GM10266 (cell line): ENCODE measurements around the gene DAB1.

Source experiments
- DNase-seq: peaks from one replicate; pipeline ENCODE4 v3.0.0; 2012; ENCODE audit errors: extremely low spot score
- TF ChIP-seq, protein P1 (sequence below): IDR thresholded peaks from 2 replicates; pipeline ENCODE4 v1.5.1; 2012; ENCODE audit warnings: mild to moderate bottlenecking, low read depth; ENCODE audit not compliant: control insufficient read depth, insufficient read depth; ENCODE audit errors: missing control alignments

DAB1 gene

DNA sequence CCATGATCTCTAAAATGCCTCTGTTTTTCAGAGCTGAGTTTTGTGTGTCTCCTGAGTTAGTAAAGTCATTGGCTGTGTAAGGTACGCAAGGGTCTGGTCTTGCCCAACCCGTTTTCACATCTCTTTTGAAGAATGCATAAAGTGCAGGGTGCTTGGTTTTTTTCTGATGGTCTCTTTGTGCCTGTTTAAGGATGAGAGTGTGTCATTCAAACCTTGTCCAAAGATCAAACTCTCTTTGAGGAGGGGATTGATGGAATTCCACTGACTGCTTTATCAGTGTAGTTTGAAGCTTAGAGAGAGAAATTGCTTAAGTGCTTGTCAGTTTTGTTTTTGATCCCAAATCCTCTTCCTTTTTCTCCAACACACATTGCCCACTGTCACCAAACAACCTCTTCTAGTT lies 438.0 kb downstream of the DAB1 start:
- no peak for DNase-seq

DNA sequence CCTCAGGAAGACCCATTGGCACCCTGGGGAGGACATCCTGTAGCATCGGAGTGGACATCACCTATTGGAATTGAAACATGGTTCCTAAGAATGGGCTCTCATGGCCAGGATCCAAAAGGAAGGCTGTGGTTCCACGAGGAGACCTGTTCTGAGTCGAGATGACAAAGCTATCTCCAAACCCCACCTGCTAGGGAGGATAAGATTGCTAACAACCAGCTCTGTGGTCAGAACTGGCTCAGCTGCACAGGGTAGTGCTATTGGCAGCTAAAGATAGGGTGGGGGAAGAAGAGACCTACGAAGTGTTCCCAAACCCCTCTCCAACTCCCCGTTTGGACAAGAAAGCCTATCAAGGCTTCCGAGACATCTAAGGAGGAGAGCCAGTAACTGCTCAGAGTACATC lies 440.4 kb downstream of the DAB1 start:
- DNase-seq: no peak
- TF ChIP-seq, protein P1, sequence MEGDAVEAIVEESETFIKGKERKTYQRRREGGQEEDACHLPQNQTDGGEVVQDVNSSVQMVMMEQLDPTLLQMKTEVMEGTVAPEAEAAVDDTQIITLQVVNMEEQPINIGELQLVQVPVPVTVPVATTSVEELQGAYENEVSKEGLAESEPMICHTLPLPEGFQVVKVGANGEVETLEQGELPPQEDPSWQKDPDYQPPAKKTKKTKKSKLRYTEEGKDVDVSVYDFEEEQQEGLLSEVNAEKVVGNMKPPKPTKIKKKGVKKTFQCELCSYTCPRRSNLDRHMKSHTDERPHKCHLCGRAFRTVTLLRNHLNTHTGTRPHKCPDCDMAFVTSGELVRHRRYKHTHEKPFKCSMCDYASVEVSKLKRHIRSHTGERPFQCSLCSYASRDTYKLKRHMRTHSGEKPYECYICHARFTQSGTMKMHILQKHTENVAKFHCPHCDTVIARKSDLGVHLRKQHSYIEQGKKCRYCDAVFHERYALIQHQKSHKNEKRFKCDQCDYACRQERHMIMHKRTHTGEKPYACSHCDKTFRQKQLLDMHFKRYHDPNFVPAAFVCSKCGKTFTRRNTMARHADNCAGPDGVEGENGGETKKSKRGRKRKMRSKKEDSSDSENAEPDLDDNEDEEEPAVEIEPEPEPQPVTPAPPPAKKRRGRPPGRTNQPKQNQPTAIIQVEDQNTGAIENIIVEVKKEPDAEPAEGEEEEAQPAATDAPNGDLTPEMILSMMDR: no peak

More for the DNA sequence above, 438.0 kb downstream of the DAB1 start:
- TF ChIP-seq, protein P1: no peak

DNA sequence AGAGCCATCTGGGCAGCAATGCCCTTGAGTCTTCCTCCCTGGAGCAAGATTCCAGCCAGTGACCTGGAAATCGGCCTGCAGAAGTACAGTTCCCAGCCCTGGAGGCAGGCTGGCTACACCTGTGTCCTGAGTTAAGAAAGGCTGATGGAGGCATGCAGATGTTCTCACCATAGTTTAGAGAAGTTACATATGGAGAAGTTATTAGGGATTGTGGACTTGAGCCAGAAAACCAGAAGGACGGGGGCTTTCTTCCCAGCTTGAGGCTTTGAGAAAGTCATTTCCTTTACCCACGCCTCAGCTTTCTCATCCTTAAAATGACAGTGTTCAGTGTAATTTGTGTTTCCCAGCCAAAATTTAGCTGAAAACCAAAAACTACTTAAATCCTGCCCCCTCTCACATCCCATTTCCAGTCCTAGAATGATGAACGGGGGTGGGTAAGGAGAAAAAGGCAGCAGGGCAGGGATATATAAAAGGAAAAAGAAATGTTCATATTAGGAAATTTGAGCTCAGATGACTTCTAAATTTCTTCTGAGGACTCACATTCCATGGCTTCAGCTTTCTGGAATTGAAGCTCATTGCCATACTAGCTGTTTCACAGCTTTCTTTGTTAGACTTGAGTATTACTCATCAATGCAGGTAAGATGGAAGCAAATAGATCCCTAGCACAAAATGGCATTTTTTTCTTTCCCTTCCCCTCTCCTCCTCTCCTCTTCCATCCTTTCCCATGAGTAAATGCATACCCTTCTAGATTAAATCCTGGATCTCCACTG lies 443.7 kb downstream of the DAB1 start:
- DNase-seq: no peak
- TF ChIP-seq, protein P1: no peak

DNA sequence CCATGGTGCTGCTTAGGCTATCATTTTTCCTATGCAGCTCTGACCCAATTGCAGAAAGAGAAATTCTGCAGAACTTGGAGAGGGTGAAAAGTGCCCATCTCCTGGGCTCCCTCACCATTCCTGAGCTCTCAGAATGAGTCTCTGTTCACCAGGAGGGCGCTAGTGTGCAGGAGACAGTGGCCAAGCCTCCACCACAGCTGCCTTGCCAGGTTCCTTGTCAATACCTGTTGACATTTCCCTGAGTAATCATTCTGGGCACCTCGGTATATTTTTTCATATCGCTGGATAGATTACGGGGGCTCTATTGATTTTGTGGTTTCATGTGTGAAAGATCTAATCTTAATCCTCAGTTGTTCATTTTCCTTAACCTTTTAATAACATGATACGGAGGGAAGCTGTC lies 445.0 kb downstream of the DAB1 start:
- TF ChIP-seq, protein P1: no peak
- DNase-seq: no peak

DNA sequence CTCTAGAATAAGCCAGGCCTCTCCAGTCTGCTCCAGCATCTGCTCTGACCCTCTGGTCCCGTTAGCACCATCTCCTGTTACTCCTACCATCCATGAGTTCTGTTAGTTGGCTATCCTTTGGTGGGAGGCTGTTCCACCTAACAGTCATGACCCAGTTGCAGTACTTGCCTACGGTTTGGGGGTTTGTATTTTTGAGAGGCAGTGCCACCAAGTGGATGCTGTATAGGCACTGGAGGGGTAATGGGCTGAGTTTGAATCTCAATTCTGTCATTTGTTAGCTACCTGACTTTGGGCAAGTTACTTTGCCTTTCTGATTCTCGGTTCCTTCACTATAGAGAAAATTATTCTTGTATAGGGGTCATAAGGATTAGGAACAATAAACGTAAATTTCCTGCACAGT lies 445.9 kb downstream of the DAB1 start:
- TF ChIP-seq, protein P1: no peak
- DNase-seq: no peak

DNA sequence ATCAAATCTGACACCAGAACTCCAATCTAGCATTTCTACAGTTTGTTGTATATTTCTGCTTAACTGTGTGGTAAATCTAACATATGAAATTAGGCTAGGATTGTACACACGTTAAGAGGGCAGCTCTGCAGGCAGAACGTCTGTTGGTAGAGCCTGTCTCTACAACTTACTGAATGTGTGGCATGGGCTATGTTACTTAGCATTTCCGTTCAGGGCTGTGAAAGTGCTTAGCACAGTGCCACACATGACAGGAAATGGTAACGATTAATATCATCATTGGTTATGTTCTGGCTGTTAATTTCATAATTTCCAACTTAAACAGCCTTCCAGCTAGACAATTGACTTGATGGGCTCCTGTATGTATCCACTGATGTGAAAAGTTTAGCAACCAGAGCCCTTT lies 448.4 kb downstream of the DAB1 start:
- no peak for DNase-seq

DNA sequence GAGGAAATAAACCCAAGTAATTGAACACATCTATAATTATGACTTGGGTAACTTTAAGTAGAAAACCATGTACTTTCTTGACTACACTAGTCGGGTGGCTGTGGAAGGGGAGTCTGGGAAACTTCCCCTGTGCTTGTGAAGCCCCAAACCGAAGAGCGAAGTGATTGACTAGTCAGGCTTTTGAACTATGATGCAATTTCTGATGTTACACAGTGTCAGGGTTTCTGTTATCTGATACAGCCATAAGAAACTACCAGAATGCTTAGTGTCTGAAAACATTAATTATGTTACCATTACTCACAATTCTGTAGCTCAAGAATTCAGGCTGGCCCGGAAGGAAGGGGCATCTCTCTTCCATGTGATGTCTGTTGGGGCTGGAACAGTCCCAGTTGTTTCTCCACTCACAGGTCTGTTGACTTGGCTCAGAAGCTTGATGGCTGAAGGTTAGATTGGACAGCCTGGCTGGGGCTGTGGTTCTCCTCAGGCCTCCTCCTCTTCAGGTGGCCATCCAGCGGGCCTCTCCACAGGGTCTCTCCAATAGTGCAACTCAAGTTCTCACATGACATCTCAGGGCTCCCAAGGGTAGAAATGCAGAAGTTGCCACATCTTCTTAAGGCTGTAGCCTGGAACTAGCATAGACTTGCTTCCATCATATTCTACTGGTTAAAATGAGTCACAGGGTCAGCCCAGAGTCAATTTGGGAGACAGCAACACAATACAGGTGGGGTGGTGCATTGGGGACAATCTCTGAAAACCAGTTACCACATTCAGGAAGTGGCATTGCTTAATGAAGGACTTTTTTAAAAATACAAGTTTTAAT lies 449.7 kb downstream of the DAB1 start:
- TF ChIP-seq, protein P1: no peak
- DNase-seq: no peak

More for the DNA sequence above, 448.4 kb downstream of the DAB1 start:
- TF ChIP-seq, protein P1: no peak
